Measurements from ENCODE around the gene ERI3. TPM values are rescaled to one million over a fixed set of nuclear protein-coding genes. Genes with fewer than 3 reads are reported as not detected.

The ERI3 gene
- total and polyA plus RNA-seq, 9 of the 15 experiments (the other 6 are each of a cell fraction or from before 2014, with no cell fraction given) = 47.8 to 93.4 (median 67.2) TPM

DNA sequence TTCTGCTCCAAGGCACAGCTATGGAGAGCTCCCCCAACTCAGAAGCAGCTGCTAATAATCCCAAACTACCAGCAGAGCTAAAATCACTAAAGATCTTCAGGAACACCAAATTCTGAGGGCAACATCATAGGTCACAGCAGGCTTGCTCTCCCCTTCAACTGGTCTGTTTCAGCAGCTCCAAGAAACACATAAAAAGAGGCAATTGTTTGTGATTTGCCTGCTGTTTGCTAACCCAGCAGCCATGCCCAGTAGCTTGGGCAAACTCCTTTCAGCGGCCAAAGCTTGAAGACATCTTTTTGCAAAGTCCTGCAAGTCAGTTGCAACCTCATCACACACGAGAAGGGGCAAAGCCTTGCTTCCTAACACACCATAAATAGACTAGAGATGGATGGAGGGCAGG, 8.9 kb downstream of the ERI3 start:
- POLR2A ChIA-PET = interaction anchor here (0.5 to 1.5 kb wide), 7 partner anchors 8 to 326 kb away, joined by 3 to 6 read pairs (median 3); partner anchors contain the start of gene ERI3
- Histone ChIP-seq H4K20me1 (replicated peaks; ENCODE audit: control insufficient read depth, insufficient read depth, low read length) (peaks cover 15% of the 10 kb centered on the region; the same call in 1 of the 2 replicates), H2AFZ (ENCODE audit: low read depth, low read length) (no peak overlapping the region), H3K4me1 (replicated peaks in 1 of 2; ENCODE audit: control insufficient read depth in 2 of 2, insufficient read depth in 2 of 2, low read length in 2 of 2) (peaks cover 0 to 4% of the 10 kb centered on the region in 2 experiments; a peak in 1 of 5 replicates), H3K4me3 (no peak overlapping the region), H3K4me2 (ENCODE audit: insufficient read depth, low read length) (no peak overlapping the region), H3K9ac (ENCODE audit: insufficient read depth in 1 of 2, low read depth in 2 of 2, low read length in 2 of 2) (no peak overlapping the region; a peak in 1 of 4 replicates), H3K27ac (ENCODE audit: extremely low read depth, low read depth, low read length) (no peak overlapping the region), H3K79me2 (ENCODE audit: control insufficient read depth, insufficient read depth, low read length) (peaks cover 31% of the 10 kb centered on the region; the same call in 1 of the 3 replicates), H3K9me3 (replicated peaks; ENCODE audit: control insufficient read depth, insufficient read depth, low read depth, low read length) (no peaks in the 10 kb centered on the region), H3K27me3 (ENCODE audit: control insufficient read depth in 2 of 2, insufficient read depth in 2 of 2, low read length in 2 of 2) (no peaks in the 10 kb centered on the region), H3K36me3 (ENCODE audit: control insufficient read depth, insufficient read depth, low read length) (peaks cover 2% of the 10 kb centered on the region; the same call in 2 of the 3 replicates), H3K9me1 (ENCODE audit: control insufficient read depth, insufficient read depth, low read length) (no peaks in the 10 kb centered on the region)
- intact Hi-C loops (cut with micrococcal nuclease) (no loop called here), in situ Hi-C loops (cut with MboI) (no loop called here)
- no peak for ATAC-seq
- no TSS peak for BruUV-seq (replicated peaks)
- DNase-seq (ENCODE audit: extremely low read depth in 1 of 4, low spot score in 3 of 4) = no peak
- 63% methylated on average over 2 of the region's 2 CpGs for WGBS (ENCODE audit: insufficient coverage, low coverage, missing lambda C conversion rate)
- CTCF ChIA-PET (ENCODE audit: low intra/inter-chr PET ratio) = no interaction called here
- FAIRE-seq = no peak
- TF ChIP-seq HNRNPL (IDR thresholded peaks at IDR 0.05; ENCODE audit: low read depth, low read length) (no peak), ZKSCAN1 (IDR thresholded peaks at IDR 0.05; ENCODE audit: low read depth, low read length) (no peak), ZSCAN29 (IDR thresholded peaks at IDR 0.05) (no peak)

DNA sequence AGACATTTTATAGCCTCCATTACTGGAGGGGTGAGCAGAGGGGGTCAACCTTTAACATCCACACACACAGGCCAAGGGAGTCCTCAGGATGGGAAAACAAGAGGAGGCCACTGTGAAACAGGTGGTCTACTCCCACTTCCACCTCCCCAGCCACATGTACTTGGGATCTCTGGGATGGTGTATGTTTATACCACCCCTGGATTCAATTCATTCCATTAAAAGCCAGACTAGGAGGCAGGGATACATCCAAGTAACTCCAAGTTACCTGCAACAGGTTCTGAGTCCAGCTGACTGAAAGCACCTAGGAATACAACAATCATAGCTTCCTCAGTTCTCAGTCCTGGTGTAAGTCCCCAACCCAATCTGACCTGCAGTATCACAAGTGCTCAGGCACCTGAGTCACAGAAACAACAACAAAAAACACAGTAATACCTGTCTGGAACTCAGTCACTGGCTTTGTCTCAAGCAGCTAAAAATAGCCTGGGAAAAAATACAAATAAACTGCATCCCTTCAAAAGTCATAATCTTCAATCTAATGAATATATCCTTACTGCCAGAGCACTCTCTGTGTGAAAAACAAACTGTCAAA, 9.8 kb downstream of the ERI3 start:
- peaks cover 29% of the 10 kb centered on the region; the same call in 1 of the 3 replicates for H3K79me2 ChIP-seq (ENCODE audit: control insufficient read depth, insufficient read depth, low read length)
- POLR2A ChIA-PET = interaction anchor here (0.8 to 1.5 kb wide), 3 partner anchors 9 to 287 kb away, joined by 3 to 6 read pairs (median 3); partner anchors contain the start of gene ERI3

More for the DNA sequence above, 9.8 kb downstream of the ERI3 start:
- Histone ChIP-seq H3K27ac (ENCODE audit: extremely low read depth, low read depth, low read length) (no peak overlapping the region), H3K4me2 (ENCODE audit: insufficient read depth, low read length) (no peak overlapping the region), H2AFZ (ENCODE audit: low read depth, low read length) (no peak overlapping the region), H4K20me1 (replicated peaks; ENCODE audit: control insufficient read depth, insufficient read depth, low read length) (peaks cover 15% of the 10 kb centered on the region; the same call in 1 of the 2 replicates), H3K27me3 (ENCODE audit: control insufficient read depth in 2 of 2, insufficient read depth in 2 of 2, low read length in 2 of 2) (no peaks in the 10 kb centered on the region), H3K36me3 (ENCODE audit: control insufficient read depth, insufficient read depth, low read length) (peaks cover 2% of the 10 kb centered on the region; the same call in 2 of the 3 replicates), H3K9ac (ENCODE audit: insufficient read depth in 1 of 2, low read depth in 2 of 2, low read length in 2 of 2) (no peak overlapping the region), H3K9me1 (ENCODE audit: control insufficient read depth, insufficient read depth, low read length) (no peaks in the 10 kb centered on the region), H3K4me3 (no peak overlapping the region), H3K4me1 (replicated peaks in 1 of 2; ENCODE audit: control insufficient read depth in 2 of 2, insufficient read depth in 2 of 2, low read length in 2 of 2) (peaks cover 0 to 4% of the 10 kb centered on the region in 2 experiments; a peak in 1 of 5 replicates), H3K9me3 (replicated peaks; ENCODE audit: control insufficient read depth, insufficient read depth, low read depth, low read length) (no peaks in the 10 kb centered on the region)
- TF ChIP-seq ZNF184 (CRISPR knock-in tag; IDR thresholded peaks at IDR 0.05) = no peak
- no peak for TF ChIP-seq ZNF23 (CRISPR knock-in tag; IDR thresholded peaks at IDR 0.05)
- no peak for TF ChIP-seq ZNF445 (CRISPR knock-in tag; IDR thresholded peaks at IDR 0.05; ENCODE audit: low read depth)
- no peak for TF ChIP-seq SREBF2 (CRISPR knock-in tag; IDR thresholded peaks at IDR 0.05)
- TF ChIP-seq RBM25 (IDR thresholded peaks at IDR 0.05; ENCODE audit: low read depth, low read length, severe bottlenecking) = no peak
- no peak for TF ChIP-seq E2F1 (CRISPR knock-in tag; IDR thresholded peaks at IDR 0.05)
- TF ChIP-seq NCOR1 (IDR thresholded peaks at IDR 0.05) = no peak
- no peak for ATAC-seq
- DNase-seq (ENCODE audit: extremely low read depth in 1 of 4, low spot score in 3 of 4) = no peak
- no TSS peak for BruUV-seq (replicated peaks)
- in situ Hi-C loops (cut with MboI) (no loop called here), intact Hi-C loops (cut with micrococcal nuclease) (no loop called here)
- CTCF ChIA-PET (ENCODE audit: low intra/inter-chr PET ratio) = no interaction called here
- no peak for FAIRE-seq
